Right atrium auricular region (tissue), 2 donors: Measurements from ENCODE around the gene REPS2. TPM values are rescaled to one million over a fixed set of nuclear protein-coding genes. Genes with fewer than 3 reads are reported as not detected.

Source experiments
- DNase-seq: peaks from one replicate; pipeline ENCODE4 v3.0.0-alpha.2; 2019; ENCODE audit warnings: low spot score
- H3K27ac ChIP-seq, 2 donors: fragments of 200-600 bp; sonication (generic); 1 replicate in 1 of 2; 2 replicates in 1 of 2; pipeline ENCODE4 v1.5.1; 2016 to 2019
- H3K27me3 ChIP-seq, 2 donors: fragments of 200-600 bp; sonication (generic); one replicate each; pipeline versions ENCODE4 v1.5.1 to v1.6.0; 2017 to 2019
- H3K36me3 ChIP-seq: fragments of 200-600 bp; sonication (generic); one replicate; pipeline ENCODE4 v1.5.1; 2016
- H3K4me1 ChIP-seq, 2 donors: fragments of 200-600 bp; sonication (generic); one replicate each; pipeline versions ENCODE4 v1.5.1 to v1.6.0; 2017 to 2019
- H3K4me3 ChIP-seq, 2 donors: fragments of 200-600 bp; sonication (generic); 1 replicate in 1 of 2; 2 replicates in 1 of 2; pipeline ENCODE4 v1.5.1; 2017 to 2019; ENCODE audit warnings: mild to moderate bottlenecking in 1 of 2, moderate library complexity in 1 of 2
- H3K9me3 ChIP-seq, 2 donors: fragments of 200-600 bp; sonication (generic); one replicate each; pipeline ENCODE4 v1.5.1; 2019
- total RNA-seq, 2 donors: library from RNA; depleted of rRNA; stranded (reverse); fragments of >200 nt; gene quantifications; one replicate each; pipeline ENCODE4 v1.1.0, GENCODE V29; 2016
- TF ChIP-seq, protein P1 (sequence below), 2 donors: fragments of 200-600 bp; sonication (generic); IDR thresholded peaks; one replicate each; pipeline ENCODE4 v1.5.1; 2019; ENCODE audit warnings: antibody characterized with exemption in 2 of 2

The REPS2 gene
- total RNA-seq, 2 donors from 2014 or later = 6.2 to 14.1 TPM

DNA sequence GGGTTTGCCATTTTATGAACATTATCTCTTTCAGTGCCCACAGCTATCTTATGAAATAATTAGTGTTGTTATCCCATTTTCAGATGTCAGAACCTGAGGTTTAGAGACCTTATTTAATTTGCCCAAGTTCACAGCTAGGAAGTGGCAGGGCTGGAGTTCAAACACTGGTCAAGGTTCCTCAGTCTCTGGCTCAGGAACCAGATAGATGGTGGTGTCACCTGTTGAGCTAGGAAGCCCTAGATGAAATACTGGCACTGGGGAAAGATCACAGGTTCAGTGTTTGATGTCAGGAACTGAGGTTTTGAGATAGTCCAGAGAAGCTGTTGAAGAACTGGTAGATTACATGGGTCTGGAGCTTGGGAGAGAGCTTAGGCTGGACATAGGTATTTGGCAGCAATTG, 85.4 kb downstream of the REPS2 start:
- Histone ChIP-seq H3K9me3 (no peaks in the 10 kb centered on the region), H3K36me3 (no peaks in the 10 kb centered on the region), H3K4me3 (no peak overlapping the region), H3K27ac (peak overlapping the region in 1 of 2 donors; percentile 54), H3K27me3 (no peaks in the 10 kb centered on the region), H3K4me1 (peaks cover 0 to 4% of the 10 kb centered on the region in 2 donors)
- no peak for DNase-seq
- TF ChIP-seq, protein P1, sequence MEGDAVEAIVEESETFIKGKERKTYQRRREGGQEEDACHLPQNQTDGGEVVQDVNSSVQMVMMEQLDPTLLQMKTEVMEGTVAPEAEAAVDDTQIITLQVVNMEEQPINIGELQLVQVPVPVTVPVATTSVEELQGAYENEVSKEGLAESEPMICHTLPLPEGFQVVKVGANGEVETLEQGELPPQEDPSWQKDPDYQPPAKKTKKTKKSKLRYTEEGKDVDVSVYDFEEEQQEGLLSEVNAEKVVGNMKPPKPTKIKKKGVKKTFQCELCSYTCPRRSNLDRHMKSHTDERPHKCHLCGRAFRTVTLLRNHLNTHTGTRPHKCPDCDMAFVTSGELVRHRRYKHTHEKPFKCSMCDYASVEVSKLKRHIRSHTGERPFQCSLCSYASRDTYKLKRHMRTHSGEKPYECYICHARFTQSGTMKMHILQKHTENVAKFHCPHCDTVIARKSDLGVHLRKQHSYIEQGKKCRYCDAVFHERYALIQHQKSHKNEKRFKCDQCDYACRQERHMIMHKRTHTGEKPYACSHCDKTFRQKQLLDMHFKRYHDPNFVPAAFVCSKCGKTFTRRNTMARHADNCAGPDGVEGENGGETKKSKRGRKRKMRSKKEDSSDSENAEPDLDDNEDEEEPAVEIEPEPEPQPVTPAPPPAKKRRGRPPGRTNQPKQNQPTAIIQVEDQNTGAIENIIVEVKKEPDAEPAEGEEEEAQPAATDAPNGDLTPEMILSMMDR (IDR thresholded peaks at IDR 0.05) = no peak

DNA sequence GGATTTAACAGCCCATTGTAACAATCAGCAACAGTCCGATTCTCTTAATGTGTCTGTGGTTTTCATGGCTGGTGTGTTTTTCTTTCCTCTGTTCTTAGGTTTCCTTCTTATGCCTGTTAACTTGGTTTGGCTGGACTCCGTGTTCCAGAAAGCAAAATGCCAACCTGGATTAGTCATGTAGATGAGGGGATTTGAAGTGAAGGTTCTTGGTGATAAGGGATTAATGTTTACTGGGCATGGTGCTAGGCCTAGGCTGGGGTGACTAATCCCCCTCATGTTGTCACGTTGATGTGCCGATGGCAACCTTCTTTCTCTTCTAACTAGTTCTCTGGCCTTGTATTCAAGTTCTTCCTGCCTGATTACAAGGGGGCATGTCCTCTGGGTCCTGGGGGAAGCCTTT, 85.9 kb downstream of the REPS2 start:
- Histone ChIP-seq H3K27ac (peak overlapping the region in 1 of 2 donors; percentile 54), H3K36me3 (no peaks in the 10 kb centered on the region), H3K4me3 (no peak overlapping the region), H3K27me3 (no peaks in the 10 kb centered on the region), H3K9me3 (no peaks in the 10 kb centered on the region), H3K4me1 (peaks cover 0 to 4% of the 10 kb centered on the region in 2 donors)
- TF ChIP-seq, protein P1 (IDR thresholded peaks at IDR 0.05) = no peak
- DNase-seq = no peak

GRCh38 chrX:17033225-17033624, 86.8 kb downstream of the REPS2 start:
- no peaks in the 10 kb centered on the region for H3K36me3 ChIP-seq
- H3K9me3 ChIP-seq = no peaks in the 10 kb centered on the region
- no peak overlapping the region for H3K27ac ChIP-seq
- peaks cover 0 to 4% of the 10 kb centered on the region in 2 donors for H3K4me1 ChIP-seq
- no peaks in the 10 kb centered on the region for H3K27me3 ChIP-seq
- no peak for DNase-seq
- H3K4me3 ChIP-seq = no peak overlapping the region
- TF ChIP-seq, protein P1 (IDR thresholded peaks at IDR 0.05) = no peak

GRCh38 chrX:17035111-17035510, 88.7 kb downstream of the REPS2 start:
- H3K9me3 ChIP-seq = no peaks in the 10 kb centered on the region
- no peak for DNase-seq
- peaks cover 0 to 9% of the 10 kb centered on the region in 2 donors for H3K4me1 ChIP-seq
- TF ChIP-seq, protein P1 (IDR thresholded peaks at IDR 0.05) = no peak
- no peak overlapping the region for H3K27ac ChIP-seq
- H3K4me3 ChIP-seq = no peak overlapping the region
- H3K27me3 ChIP-seq = no peaks in the 10 kb centered on the region
- no peaks in the 10 kb centered on the region for H3K36me3 ChIP-seq

DNA sequence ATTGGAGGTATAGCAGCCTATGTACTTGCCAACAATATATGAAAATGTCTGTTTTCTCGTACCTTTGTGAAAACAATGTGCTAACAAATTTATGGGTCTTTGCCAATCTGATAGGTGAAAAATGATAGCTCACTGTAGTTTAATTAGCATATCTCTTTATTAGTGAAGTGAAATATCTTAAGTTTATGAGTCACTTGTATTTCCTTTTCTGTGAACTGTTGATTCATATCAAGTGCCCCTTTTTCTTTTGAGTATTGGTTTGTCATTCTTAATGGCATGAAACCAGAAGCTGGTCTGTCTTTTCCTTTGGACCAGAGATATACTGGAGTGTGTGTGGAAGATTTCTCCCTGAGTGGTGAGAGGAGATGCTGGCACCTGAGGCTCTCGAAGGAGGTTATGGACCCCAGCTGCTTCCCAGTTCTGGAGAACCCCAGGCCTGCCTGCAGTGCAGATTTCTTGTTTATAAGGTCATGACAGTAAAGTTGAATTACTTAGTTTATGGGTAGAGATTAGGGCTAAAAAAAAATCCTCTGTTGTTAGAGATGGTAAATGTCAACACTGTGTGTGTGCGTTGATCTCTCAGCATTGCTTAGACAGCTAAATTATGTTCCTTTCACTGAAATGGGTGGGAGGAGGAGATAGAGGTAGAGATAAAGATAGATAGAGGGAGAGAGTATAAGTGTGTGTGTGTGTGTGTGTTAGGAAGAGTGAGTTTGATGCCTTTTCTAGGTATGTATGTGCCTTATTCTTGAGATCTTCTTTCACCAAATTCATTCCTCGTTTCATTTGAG, 89.9 kb downstream of the REPS2 start:
- Histone ChIP-seq H3K27ac (no peak overlapping the region), H3K4me3 (no peak overlapping the region), H3K27me3 (no peaks in the 10 kb centered on the region), H3K9me3 (no peaks in the 10 kb centered on the region), H3K36me3 (no peaks in the 10 kb centered on the region), H3K4me1 (peaks cover 0 to 6% of the 10 kb centered on the region in 2 donors)
- TF ChIP-seq, protein P1 (IDR thresholded peaks at IDR 0.05) = no peak
- DNase-seq = no peak
